Caco-2 (cell line): ENCODE data around the gene EFCAB7. TPM values are rescaled to one million over a fixed set of nuclear protein-coding genes. Genes with fewer than 3 reads are reported as not detected.

Source experiments
- BruUV-seq: library from RNA; stranded (reverse); fragments of 400-500 nt; replicated peaks from 2 replicates; lab custom pipeline; 2021; lab: Mats Ljungman, UMichigan
- CTCF ChIA-PET: fragments of 300-600 bp; sonication (Branson Sonifier 250); formaldehyde crosslinking; loops from one replicate; lab custom pipeline; 2022; ENCODE audit warnings: antibody characterized with exemption; lab: Charles Lee
- POLR2A ChIA-PET: fragments of 300-600 bp; sonication (Branson Sonifier 250); formaldehyde crosslinking; loops from one replicate; lab custom pipeline; 2022; ENCODE audit warnings: antibody characterized with exemption; lab: Charles Lee
- DNase-seq, 2 experiments: peaks; one replicate each; pipeline versions ENCODE4 v3.0.0 to v3.0.0-alpha.2; 2020 to 2022
- H3K27me3 ChIP-seq: replicated peaks from 2 replicates; pipeline ENCODE4 v1.6.0; 2011; ENCODE audit warnings: low read length; ENCODE audit not compliant: control insufficient read depth, insufficient read depth
- H3K36me3 ChIP-seq: 2 replicates; pipeline ENCODE4 v1.5.1; 2011; ENCODE audit warnings: low read length; ENCODE audit not compliant: control insufficient read depth, insufficient read depth
- H3K4me1 ChIP-seq: fragments of 250-450 bp; sonication (Bioruptor Pico); 2 replicates; pipeline ENCODE4 v1.5.1; 2020; ENCODE audit warnings: mild to moderate bottlenecking
- H3K4me3 ChIP-seq: 2 replicates; pipeline ENCODE4 v1.5.1; 2011; ENCODE audit warnings: low read depth, mild to moderate bottlenecking, control low read depth, low read length
- H3K9me3 ChIP-seq: fragments of 250-450 bp; sonication (Bioruptor Pico); 2 replicates; pipeline ENCODE4 v1.5.1; 2020; ENCODE audit warnings: mild to moderate bottlenecking, moderate library complexity
- H3K27ac Mint-ChIP-seq: one replicate; pipeline ENCODE4 v1.8.0; 2022; ENCODE audit warnings: mixed read lengths; ENCODE audit not compliant: unreplicated experiment
- H3K27me3 Mint-ChIP-seq: one replicate; pipeline ENCODE4 v1.8.0; 2022; ENCODE audit warnings: mixed read lengths; ENCODE audit not compliant: insufficient read depth, unreplicated experiment
- H3K36me3 Mint-ChIP-seq: one replicate; pipeline ENCODE4 v1.8.0; 2022; ENCODE audit warnings: mild to moderate bottlenecking, mixed read lengths; ENCODE audit not compliant: insufficient read depth, unreplicated experiment
- H3K4me1 Mint-ChIP-seq: one replicate; pipeline ENCODE4 v1.8.0; 2022; ENCODE audit warnings: low read depth, mixed read lengths; ENCODE audit not compliant: unreplicated experiment
- H3K4me3 Mint-ChIP-seq: one replicate; pipeline ENCODE4 v1.8.0; 2022; ENCODE audit warnings: mild to moderate bottlenecking, moderate library complexity, mixed read lengths; ENCODE audit not compliant: unreplicated experiment
- H3K9me3 Mint-ChIP-seq: one replicate; pipeline ENCODE4 v1.8.0; 2022; ENCODE audit warnings: mixed read lengths; ENCODE audit not compliant: unreplicated experiment
- CTCF ChIP-seq, 2 experiments: fragments of 200-600 bp in 1 of 2; IDR thresholded peaks; 1 replicate in 1 of 2; 2 replicates in 1 of 2; pipeline versions ENCODE4 v1.5.1 to v1.8.0; 2011 to 2022; ENCODE audit warnings: antibody characterized with exemption in 1 of 2, control low read depth in 1 of 2, inconsistent platforms in 1 of 2, low read depth in 1 of 2, low read length in 1 of 2, mild to moderate bottlenecking in 1 of 2, moderate library complexity in 1 of 2; ENCODE audit not compliant: insufficient read depth in 1 of 2, severe bottlenecking in 1 of 2, unreplicated experiment in 1 of 2
- intact Hi-C: fragments of 100-400 bp; cut with micrococcal nuclease; formaldehyde crosslinking; loops from one replicate; pipeline ENCODE4 v1.10.0; 2022; ENCODE audit not compliant: unreplicated experiment
- total RNA-seq: library from RNA; stranded (reverse); gene quantifications from 2 replicates; pipeline ENCODE4 v1.2.3, GENCODE V29; 2022

The EFCAB7 gene
- total RNA-seq, 1 experiment from 2014 or later, result 3.2 TPM

DNA sequence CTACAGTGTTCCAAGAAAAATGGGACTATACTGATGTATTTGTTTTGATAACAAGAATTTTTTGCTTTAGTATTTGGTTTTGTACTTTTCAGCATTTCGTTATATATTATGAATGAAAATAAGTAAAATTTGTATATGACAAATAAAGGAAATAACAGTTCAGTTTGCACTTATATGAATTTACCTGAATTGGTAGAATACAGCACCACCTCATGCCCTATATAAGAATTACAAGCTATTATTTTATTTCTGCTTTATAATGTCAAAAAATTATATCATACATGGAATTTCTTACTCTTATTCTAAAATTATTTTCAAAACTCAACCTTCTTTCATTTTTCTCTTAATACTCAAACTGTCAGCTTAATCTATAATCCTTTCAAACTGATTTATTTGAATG, 14.6 kb downstream of the EFCAB7 start:
- intact Hi-C loops, result loop anchor here (10.0 kb wide), 1 partner anchor 213 kb away; the partner anchor contains the start of gene FOXD3

GRCh38 chr1:63545780-63546179, 22.5 kb downstream of the EFCAB7 start:
- Mint-ChIP-seq H3K4me1 (no peaks in the 10 kb centered on the region), H3K9me3 (no peaks in the 10 kb centered on the region), H3K4me3 (no peak overlapping the region), H3K36me3 (no peaks in the 10 kb centered on the region), H3K27ac (no peak overlapping the region), H3K27me3 (no peaks in the 10 kb centered on the region)
- Histone ChIP-seq H3K36me3 (no peaks in the 10 kb centered on the region), H3K4me1 (no peaks in the 10 kb centered on the region), H3K9me3 (no peaks in the 10 kb centered on the region), H3K27me3 (no peaks in the 10 kb centered on the region), H3K4me3 (no peak overlapping the region)
- ChIA-PET POLR2A (no interaction called here), CTCF (no interaction called here)
- TF ChIP-seq CTCF (IDR thresholded peaks at IDR 0.05; ENCODE audit: insufficient read depth in 1 of 2, low read depth in 1 of 2, low read length in 1 of 2, severe bottlenecking in 1 of 2, unreplicated experiment in 1 of 2), result no peak
- no TSS peak for BruUV-seq
- intact Hi-C loops, result no loop called here
- DNase-seq, result no peak

More for the DNA sequence above, 14.6 kb downstream of the EFCAB7 start:
- H3K9me3 Mint-ChIP-seq, result no peaks in the 10 kb centered on the region
- H3K27ac Mint-ChIP-seq, result no peak overlapping the region
- POLR2A ChIA-PET, result no interaction called here
- no peak overlapping the region for H3K4me3 Mint-ChIP-seq
- H3K27me3 Mint-ChIP-seq, result no peaks in the 10 kb centered on the region
- DNase-seq, result no peak
- Histone ChIP-seq H3K4me1 (no peaks in the 10 kb centered on the region), H3K36me3 (no peaks in the 10 kb centered on the region), H3K4me3 (no peak overlapping the region), H3K27me3 (no peaks in the 10 kb centered on the region), H3K9me3 (no peaks in the 10 kb centered on the region)
- BruUV-seq, result no TSS peak
- H3K4me1 Mint-ChIP-seq, result no peaks in the 10 kb centered on the region
- H3K36me3 Mint-ChIP-seq, result no peaks in the 10 kb centered on the region
- peak in 1 of 2 experiments; percentile 22 for TF ChIP-seq CTCF (IDR thresholded peaks at IDR 0.05; ENCODE audit: insufficient read depth in 1 of 2, low read depth in 1 of 2, low read length in 1 of 2, severe bottlenecking in 1 of 2, unreplicated experiment in 1 of 2)
- CTCF ChIA-PET, result interaction anchor here (0.6 to 1.5 kb wide), 4 partner anchors 15 to 221 kb away, joined by 3 to 5 read pairs (median 4); partner anchors contain the start of genes EFCAB7 and ITGB3BP

DNA sequence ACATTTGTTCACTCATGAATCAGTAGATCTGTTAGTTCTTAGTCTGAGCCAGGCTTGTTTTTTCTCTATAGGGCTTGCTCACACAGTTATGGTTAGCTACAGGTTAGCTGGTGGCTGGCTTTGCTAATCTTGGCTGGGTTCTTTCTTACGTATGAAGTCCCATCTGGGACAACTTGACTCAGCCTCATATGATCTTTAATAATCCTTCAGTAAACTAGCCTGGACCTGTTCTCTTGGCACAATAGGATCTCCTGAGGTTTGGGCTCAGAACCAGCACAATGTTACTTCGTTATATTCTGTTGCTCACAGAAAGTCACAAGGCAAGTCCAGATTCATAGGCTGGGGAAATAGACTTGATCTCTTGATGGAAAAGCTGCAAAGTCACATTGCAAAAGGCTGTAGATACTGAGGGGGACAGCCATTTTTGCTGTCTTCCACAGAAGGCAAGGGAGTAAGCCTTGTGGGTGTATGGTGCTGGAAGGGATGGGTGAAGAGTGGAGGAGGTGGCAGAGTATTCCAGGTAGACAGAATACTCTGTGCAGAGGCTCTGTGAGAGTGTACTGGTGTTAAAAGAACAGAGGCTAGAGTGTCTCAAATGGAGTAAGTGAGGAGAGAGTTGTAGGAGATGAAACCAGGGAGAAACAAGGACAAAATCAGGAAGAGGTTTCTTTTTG, 24.4 kb downstream of the EFCAB7 start:
- intact Hi-C loops, result no loop called here
- no peak overlapping the region for H3K27ac Mint-ChIP-seq
- no peak for DNase-seq

More for the DNA sequence above, 24.4 kb downstream of the EFCAB7 start:
- Histone ChIP-seq H3K9me3 (no peaks in the 10 kb centered on the region), H3K4me3 (no peak overlapping the region), H3K36me3 (no peaks in the 10 kb centered on the region), H3K27me3 (no peaks in the 10 kb centered on the region), H3K4me1 (no peaks in the 10 kb centered on the region)
- Mint-ChIP-seq H3K9me3 (no peaks in the 10 kb centered on the region), H3K36me3 (no peaks in the 10 kb centered on the region), H3K4me3 (no peak overlapping the region), H3K27me3 (no peaks in the 10 kb centered on the region), H3K4me1 (no peaks in the 10 kb centered on the region)
- CTCF ChIA-PET, result no interaction called here
- POLR2A ChIA-PET, result no interaction called here
- no TSS peak for BruUV-seq
- no peak for TF ChIP-seq CTCF (IDR thresholded peaks at IDR 0.05; ENCODE audit: insufficient read depth in 1 of 2, low read depth in 1 of 2, low read length in 1 of 2, severe bottlenecking in 1 of 2, unreplicated experiment in 1 of 2)
